HepG2 (cell line): Measurements from ENCODE around the gene TNP2. TPM values are rescaled to one million over a fixed set of nuclear protein-coding genes. Genes with fewer than 3 reads are reported as not detected.

Experiments used
- HES4 ChIP-seq: sonication (generic); formaldehyde crosslinking; IDR thresholded peaks from 2 replicates; pipeline ENCODE4 v1.9.0; 2021; ENCODE audit warnings: mild to moderate bottlenecking, missing genetic modification reagents, borderline replicate concordance
- JDP2 ChIP-seq: sonication (generic); formaldehyde crosslinking; IDR thresholded peaks from 2 replicates; pipeline ENCODE4 v1.8.1; 2022; ENCODE audit warnings: missing genetic modification reagents, borderline replicate concordance
- KDM5B ChIP-seq: sonication (generic); formaldehyde crosslinking; IDR thresholded peaks from 2 replicates; pipeline ENCODE4 v1.4.0; 2020; ENCODE audit warnings: missing genetic modification reagents, mild to moderate bottlenecking, borderline replicate concordance
- KLF6 ChIP-seq: IDR thresholded peaks from 2 replicates; pipeline ENCODE4 v1.8.0; 2016; ENCODE audit warnings: missing biosample characterization, missing genetic modification reagents
- NCOA2 ChIP-seq: sonication (generic); formaldehyde crosslinking; IDR thresholded peaks from 2 replicates; pipeline ENCODE4 v1.8.0; 2022; ENCODE audit warnings: inconsistent platforms
- NFRKB ChIP-seq: fragments of 450-650 bp; IDR thresholded peaks from 2 replicates; pipeline ENCODE4 v1.6.1; 2017
- RARG ChIP-seq: sonication (generic); formaldehyde crosslinking; IDR thresholded peaks from 2 replicates; pipeline ENCODE4 v1.4.0; 2020; ENCODE audit warnings: low read depth, mild to moderate bottlenecking, missing genetic modification reagents
- REPIN1 ChIP-seq: sonication (generic); formaldehyde crosslinking; IDR thresholded peaks from 2 replicates; pipeline ENCODE4 v1.8.0; 2022; ENCODE audit warnings: missing genetic modification reagents, low read depth, mild to moderate bottlenecking, borderline replicate concordance
- SALL1 ChIP-seq: sonication (generic); formaldehyde crosslinking; IDR thresholded peaks from 2 replicates; pipeline ENCODE4 v1.8.0; 2022; ENCODE audit warnings: mild to moderate bottlenecking, missing genetic modification reagents
- SALL2 ChIP-seq: sonication (generic); formaldehyde crosslinking; IDR thresholded peaks from 2 replicates; pipeline ENCODE4 v1.8.1; 2023; ENCODE audit warnings: mild to moderate bottlenecking, missing genetic modification reagents, inconsistent platforms
- SP2 ChIP-seq: sonication (generic); formaldehyde crosslinking; IDR thresholded peaks from 2 replicates; pipeline ENCODE4 v1.5.1; 2020; ENCODE audit warnings: mild to moderate bottlenecking, missing genetic modification reagents
- TEAD3 ChIP-seq: optimal IDR thresholded peaks from 2 replicates; pipeline ENCODE3; 2016; ENCODE audit warnings: borderline replicate concordance
- YEATS2 ChIP-seq: sonication (generic); formaldehyde crosslinking; IDR thresholded peaks from 2 replicates; pipeline ENCODE4 v1.4.0; 2020; ENCODE audit warnings: missing genetic modification reagents, borderline replicate concordance
- ZFP62 ChIP-seq: sonication (generic); formaldehyde crosslinking; IDR thresholded peaks from 2 replicates; pipeline ENCODE4 v1.4.0; 2020; ENCODE audit warnings: missing genetic modification reagents
- ZFYVE20 ChIP-seq: sonication (generic); formaldehyde crosslinking; IDR thresholded peaks from 2 replicates; pipeline ENCODE4 v1.8.0; 2023; ENCODE audit warnings: low read depth, mild to moderate bottlenecking, moderate library complexity, missing genetic modification reagents, borderline replicate concordance
- ZNF674 ChIP-seq: sonication (generic); formaldehyde crosslinking; IDR thresholded peaks from 2 replicates; pipeline ENCODE4 v1.5.0; 2020; ENCODE audit warnings: low read depth, mild to moderate bottlenecking, missing genetic modification reagents
- ZNF792 ChIP-seq: IDR thresholded peaks from 2 replicates; pipeline ENCODE4 v1.6.1; 2016
- ZNF841 ChIP-seq: sonication (generic); formaldehyde crosslinking; IDR thresholded peaks from 2 replicates; pipeline ENCODE4 v1.8.1; 2023; ENCODE audit warnings: missing genetic modification reagents, borderline replicate concordance
- polyA plus RNA-seq, 8 experiments: library from polyadenylated mRNA; depleted of rRNA in 3 of 8; stranded (reverse) in 7 of 8; unstranded in 1 of 8; fragments of >200 nt; fragmentation: Illumina TruSeq in 4 of 8; extraction: Trizol in 4 of 8; gene quantifications; 2 replicates each; pipeline versions ENCODE4 v1.2.1 to v1.2.3, GENCODE V29; 2011 to 2016; ENCODE audit warnings: low read depth in 4 of 8, missing spikeins in 1 of 8, mixed read lengths in 1 of 8; ENCODE audit not compliant: insufficient read depth in 1 of 8
- total RNA-seq, 5 experiments: library from RNA; depleted of rRNA; stranded (reverse); fragments of >200 nt; fragmentation: Illumina TruSeq; extraction: Trizol; gene quantifications; 2 replicates each; pipeline ENCODE4 v1.2.3, GENCODE V29; 2016; ENCODE audit warnings: low read depth in 1 of 5
- TF ChIP-seq, protein P1 (sequence below): sonication (generic); formaldehyde crosslinking; IDR thresholded peaks from 2 replicates; pipeline ENCODE4 v1.5.1; 2020; ENCODE audit warnings: mild to moderate bottlenecking, missing genetic modification reagents, moderate library complexity
- TF ChIP-seq, protein P2 (sequence below): sonication (generic); formaldehyde crosslinking; IDR thresholded peaks from 2 replicates; pipeline ENCODE4 v1.4.0; 2020; ENCODE audit warnings: missing genetic modification reagents, borderline replicate concordance
- TF ChIP-seq, protein P3 (sequence below): sonication (generic); formaldehyde crosslinking; IDR thresholded peaks from 2 replicates; pipeline ENCODE4 v1.5.0; 2020; ENCODE audit warnings: missing genetic modification reagents
- TF ChIP-seq, protein P4 (sequence below): IDR thresholded peaks from 2 replicates; pipeline ENCODE4 v1.6.1; 2016; ENCODE audit warnings: low read depth

TNP2 gene
- total and polyA plus RNA-seq, 2 of the 13 experiments (the other 11 are each of a cell fraction or from before 2014, with no cell fraction given) = not detected

DNA sequence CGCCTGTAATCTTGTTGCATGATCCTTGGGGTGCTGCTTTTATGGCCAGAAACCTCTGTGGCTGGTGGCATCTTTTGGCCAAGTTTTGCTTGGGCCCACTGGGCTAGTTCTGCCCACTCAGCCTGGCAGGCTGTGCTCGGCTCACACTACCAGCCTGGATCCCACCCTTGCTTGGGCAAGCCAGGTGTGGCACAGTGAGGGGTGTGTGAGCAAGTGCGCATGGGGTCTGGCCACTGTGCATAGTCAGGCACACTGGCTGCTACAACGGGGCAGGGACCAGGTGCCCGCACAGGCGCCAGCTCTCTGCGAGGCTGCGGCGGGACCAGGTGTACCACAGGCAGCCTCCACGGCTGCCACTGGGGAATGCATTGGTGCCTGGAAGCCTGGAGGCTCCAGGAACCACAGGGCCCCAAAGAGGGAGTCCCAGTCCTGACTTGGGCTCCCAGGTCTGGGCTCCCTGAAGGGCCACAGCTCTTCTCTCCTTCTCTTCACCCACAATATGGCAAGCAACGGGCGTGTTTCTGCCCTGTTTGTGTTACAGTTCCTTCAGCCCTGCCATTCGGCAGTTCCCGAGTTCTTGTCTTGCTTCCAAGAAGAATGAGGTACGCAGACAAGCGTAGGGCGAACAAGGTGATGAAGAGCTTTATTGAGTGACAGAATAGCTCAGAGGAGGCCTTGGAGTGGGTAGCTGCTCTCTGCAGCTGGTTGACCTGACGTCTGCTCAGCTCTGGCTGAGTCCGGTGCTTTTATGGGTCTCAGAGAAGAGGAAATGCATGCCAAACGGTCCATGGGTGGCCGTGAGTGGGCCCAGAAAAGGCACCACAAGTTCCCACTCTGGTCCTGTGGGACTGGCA lies 38.7 kb upstream of the TNP2 start (continued):
- TF ChIP-seq TEAD3 (CRISPR knock-in tag) (peak; percentile 2), RARG (CRISPR knock-in tag) (no peak), ZNF792 (CRISPR knock-in tag) (no peak; the same call in 1 of the 2 replicates), NFRKB (no peak), YEATS2 (CRISPR knock-in tag) (no peak; the same call in 1 of the 2 replicates), REPIN1 (CRISPR knock-in tag) (peak; percentile 12; the same call in 1 of the 2 replicates), JDP2 (CRISPR knock-in tag) (no peak), SP2 (peak; percentile 18; the same call in 1 of the 2 replicates), ZNF674 (no peak), KLF6 (0 out of 2 replicates have a peak, but pooled peaks have one; percentile 11), KDM5B (CRISPR knock-in tag) (0 out of 2 replicates have a peak, but pooled peaks have one; percentile 50), SALL2 (no peak), ZNF841 (CRISPR knock-in tag) (no peak), NCOA2 (CRISPR knock-in tag) (peak; percentile 2; the same call in 1 of the 2 replicates), HES4 (no peak; the same call in 1 of the 2 replicates), ZFP62 (CRISPR knock-in tag) (no peak), SALL1 (CRISPR knock-in tag) (peak; percentile 81), ZFYVE20 (CRISPR knock-in tag) (peak; percentile 72; the same call in 1 of the 2 replicates)
- TF ChIP-seq, protein P1, sequence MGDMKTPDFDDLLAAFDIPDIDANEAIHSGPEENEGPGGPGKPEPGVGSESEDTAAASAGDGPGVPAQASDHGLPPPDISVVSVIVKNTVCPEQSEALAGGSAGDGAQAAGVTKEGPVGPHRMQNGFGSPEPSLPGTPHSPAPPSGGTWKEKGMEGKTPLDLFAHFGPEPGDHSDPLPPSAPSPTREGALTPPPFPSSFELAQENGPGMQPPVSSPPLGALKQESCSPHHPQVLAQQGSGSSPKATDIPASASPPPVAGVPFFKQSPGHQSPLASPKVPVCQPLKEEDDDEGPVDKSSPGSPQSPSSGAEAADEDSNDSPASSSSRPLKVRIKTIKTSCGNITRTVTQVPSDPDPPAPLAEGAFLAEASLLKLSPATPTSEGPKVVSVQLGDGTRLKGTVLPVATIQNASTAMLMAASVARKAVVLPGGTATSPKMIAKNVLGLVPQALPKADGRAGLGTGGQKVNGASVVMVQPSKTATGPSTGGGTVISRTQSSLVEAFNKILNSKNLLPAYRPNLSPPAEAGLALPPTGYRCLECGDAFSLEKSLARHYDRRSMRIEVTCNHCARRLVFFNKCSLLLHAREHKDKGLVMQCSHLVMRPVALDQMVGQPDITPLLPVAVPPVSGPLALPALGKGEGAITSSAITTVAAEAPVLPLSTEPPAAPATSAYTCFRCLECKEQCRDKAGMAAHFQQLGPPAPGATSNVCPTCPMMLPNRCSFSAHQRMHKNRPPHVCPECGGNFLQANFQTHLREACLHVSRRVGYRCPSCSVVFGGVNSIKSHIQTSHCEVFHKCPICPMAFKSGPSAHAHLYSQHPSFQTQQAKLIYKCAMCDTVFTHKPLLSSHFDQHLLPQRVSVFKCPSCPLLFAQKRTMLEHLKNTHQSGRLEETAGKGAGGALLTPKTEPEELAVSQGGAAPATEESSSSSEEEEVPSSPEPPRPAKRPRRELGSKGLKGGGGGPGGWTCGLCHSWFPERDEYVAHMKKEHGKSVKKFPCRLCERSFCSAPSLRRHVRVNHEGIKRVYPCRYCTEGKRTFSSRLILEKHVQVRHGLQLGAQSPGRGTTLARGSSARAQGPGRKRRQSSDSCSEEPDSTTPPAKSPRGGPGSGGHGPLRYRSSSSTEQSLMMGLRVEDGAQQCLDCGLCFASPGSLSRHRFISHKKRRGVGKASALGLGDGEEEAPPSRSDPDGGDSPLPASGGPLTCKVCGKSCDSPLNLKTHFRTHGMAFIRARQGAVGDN (CRISPR knock-in tag) = peak; percentile 60
- TF ChIP-seq, protein P2, sequence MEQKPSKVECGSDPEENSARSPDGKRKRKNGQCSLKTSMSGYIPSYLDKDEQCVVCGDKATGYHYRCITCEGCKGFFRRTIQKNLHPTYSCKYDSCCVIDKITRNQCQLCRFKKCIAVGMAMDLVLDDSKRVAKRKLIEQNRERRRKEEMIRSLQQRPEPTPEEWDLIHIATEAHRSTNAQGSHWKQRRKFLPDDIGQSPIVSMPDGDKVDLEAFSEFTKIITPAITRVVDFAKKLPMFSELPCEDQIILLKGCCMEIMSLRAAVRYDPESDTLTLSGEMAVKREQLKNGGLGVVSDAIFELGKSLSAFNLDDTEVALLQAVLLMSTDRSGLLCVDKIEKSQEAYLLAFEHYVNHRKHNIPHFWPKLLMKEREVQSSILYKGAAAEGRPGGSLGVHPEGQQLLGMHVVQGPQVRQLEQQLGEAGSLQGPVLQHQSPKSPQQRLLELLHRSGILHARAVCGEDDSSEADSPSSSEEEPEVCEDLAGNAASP (CRISPR knock-in tag) = no peak
- TF ChIP-seq, protein P3, sequence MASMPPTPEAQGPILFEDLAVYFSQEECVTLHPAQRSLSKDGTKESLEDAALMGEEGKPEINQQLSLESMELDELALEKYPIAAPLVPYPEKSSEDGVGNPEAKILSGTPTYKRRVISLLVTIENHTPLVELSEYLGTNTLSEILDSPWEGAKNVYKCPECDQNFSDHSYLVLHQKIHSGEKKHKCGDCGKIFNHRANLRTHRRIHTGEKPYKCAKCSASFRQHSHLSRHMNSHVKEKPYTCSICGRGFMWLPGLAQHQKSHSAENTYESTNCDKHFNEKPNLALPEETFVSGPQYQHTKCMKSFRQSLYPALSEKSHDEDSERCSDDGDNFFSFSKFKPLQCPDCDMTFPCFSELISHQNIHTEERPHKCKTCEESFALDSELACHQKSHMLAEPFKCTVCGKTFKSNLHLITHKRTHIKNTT = no peak
- TF ChIP-seq, protein P4, sequence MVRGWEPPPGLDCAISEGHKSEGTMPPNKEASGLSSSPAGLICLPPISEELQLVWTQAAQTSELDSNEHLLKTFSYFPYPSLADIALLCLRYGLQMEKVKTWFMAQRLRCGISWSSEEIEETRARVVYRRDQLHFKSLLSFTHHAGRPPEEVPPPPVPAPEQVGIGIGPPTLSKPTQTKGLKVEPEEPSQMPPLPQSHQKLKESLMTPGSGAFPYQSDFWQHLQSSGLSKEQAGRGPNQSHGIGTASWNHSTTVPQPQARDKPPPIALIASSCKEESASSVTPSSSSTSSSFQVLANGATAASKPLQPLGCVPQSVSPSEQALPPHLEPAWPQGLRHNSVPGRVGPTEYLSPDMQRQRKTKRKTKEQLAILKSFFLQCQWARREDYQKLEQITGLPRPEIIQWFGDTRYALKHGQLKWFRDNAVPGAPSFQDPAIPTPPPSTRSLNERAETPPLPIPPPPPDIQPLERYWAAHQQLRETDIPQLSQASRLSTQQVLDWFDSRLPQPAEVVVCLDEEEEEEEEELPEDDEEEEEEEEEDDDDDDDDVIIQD (CRISPR knock-in tag) = no peak
